Thoracic aorta (tissue), 2 donors: ENCODE measurements around the gene PTPRN2. TPM values are rescaled to one million over a fixed set of nuclear protein-coding genes. Genes with fewer than 3 reads are reported as not detected.

Source experiments
- ATAC-seq: fragments of 150-250 bp; one replicate; pipeline ENCODE4 v1.8.0; 2017; ENCODE audit warnings: low read depth; ENCODE audit not compliant: insufficient number of reproducible peaks, low FRiP score
- DNase-seq: peaks from one replicate; pipeline ENCODE4 v3.0.0-alpha.2; 2020; ENCODE audit warnings: low spot score
- H3K27ac ChIP-seq, 2 donors: fragments of 200-600 bp; sonication (generic); 1 replicate in 1 of 2; 2 replicates in 1 of 2; pipeline ENCODE4 v1.5.1; 2016; ENCODE audit warnings: mild to moderate bottlenecking in 2 of 2, moderate library complexity in 2 of 2
- H3K27me3 ChIP-seq: fragments of 200-600 bp; sonication (generic); replicated peaks from 2 replicates; pipeline ENCODE4 v1.6.0; 2016; ENCODE audit warnings: mild to moderate bottlenecking; ENCODE audit not compliant: insufficient read depth
- H3K36me3 ChIP-seq: fragments of 200-600 bp; sonication (generic); one replicate; pipeline ENCODE4 v1.5.1; 2016
- H3K4me1 ChIP-seq, 2 donors: fragments of 200-600 bp; sonication (generic); 1 replicate in 1 of 2; 2 replicates in 1 of 2; pipeline versions ENCODE4 v1.5.1 to v1.6.0; 2016; ENCODE audit warnings: low read depth in 2 of 2, mild to moderate bottlenecking in 1 of 2; ENCODE audit not compliant: control insufficient read depth in 1 of 2
- H3K4me3 ChIP-seq: fragments of 200-600 bp; sonication (generic); 2 replicates; pipeline ENCODE4 v1.5.1; 2016; ENCODE audit warnings: mild to moderate bottlenecking
- H3K9me3 ChIP-seq: fragments of 200-600 bp; sonication (generic); 2 replicates; pipeline ENCODE4 v1.5.1; 2016
- CTCF ChIP-seq: fragments of 200-600 bp; sonication (generic); IDR thresholded peaks from one replicate; pipeline ENCODE4 v1.5.1; 2019; ENCODE audit warnings: antibody characterized with exemption
- total RNA-seq, 2 donors: library from RNA; depleted of rRNA; stranded (reverse); fragments of >200 nt; gene quantifications; one replicate each; pipeline versions ENCODE4 v1.1.0 to v1.2.3, GENCODE V29; 2016

The PTPRN2 gene
- total RNA-seq, 2 donors from 2014 or later: 2.2 to 3.1 TPM

GRCh38 chr7:157794746-157795065 is 792.9 kb downstream of the PTPRN2 start:
- Histone ChIP-seq H3K9me3 (no peaks in the 10 kb centered on the region), H3K27me3 (no peaks in the 10 kb centered on the region), H3K4me1 (no peaks in the 10 kb centered on the region), H3K27ac (no peak overlapping the region), H3K4me3 (no peak overlapping the region), H3K36me3 (no peaks in the 10 kb centered on the region)
- ATAC-seq: no peak
- no peak for DNase-seq
- no peak for TF ChIP-seq CTCF

GRCh38 chr7:157793973-157794745 is 793.5 kb downstream of the PTPRN2 start:
- no peak for DNase-seq
- Histone ChIP-seq H3K27me3 (no peaks in the 10 kb centered on the region), H3K4me1 (no peaks in the 10 kb centered on the region), H3K4me3 (no peak overlapping the region), H3K36me3 (no peaks in the 10 kb centered on the region), H3K27ac (no peak overlapping the region), H3K9me3 (no peaks in the 10 kb centered on the region)
- TF ChIP-seq CTCF: no peak
- no peak for ATAC-seq

GRCh38 chr7:157793087-157793353 is 794.6 kb downstream of the PTPRN2 start:
- no peaks in the 10 kb centered on the region for H3K27me3 ChIP-seq
- H3K27ac ChIP-seq: no peak overlapping the region
- ATAC-seq: no peak
- H3K36me3 ChIP-seq: no peaks in the 10 kb centered on the region
- no peaks in the 10 kb centered on the region for H3K4me1 ChIP-seq
- DNase-seq: no peak
- no peaks in the 10 kb centered on the region for H3K9me3 ChIP-seq
- no peak for TF ChIP-seq CTCF
- H3K4me3 ChIP-seq: no peak overlapping the region

- Histone ChIP-seq H3K27me3 (no peaks in the 10 kb centered on the region), H3K9me3 (no peaks in the 10 kb centered on the region), H3K4me1 (no peaks in the 10 kb centered on the region), H3K36me3 (no peaks in the 10 kb centered on the region), H3K27ac (no peak overlapping the region), H3K4me3 (no peak overlapping the region)
- ATAC-seq (no peak), DNase-seq (no peak)
- TF ChIP-seq CTCF: no peak
Measured at GRCh38 chr7:157792241-157793086, 795.2 kb downstream of the PTPRN2 start.

- TF ChIP-seq CTCF: no peak
- Histone ChIP-seq H3K36me3 (no peaks in the 10 kb centered on the region), H3K27ac (no peak overlapping the region), H3K27me3 (no peaks in the 10 kb centered on the region), H3K9me3 (no peaks in the 10 kb centered on the region), H3K4me3 (no peak overlapping the region), H3K4me1 (no peaks in the 10 kb centered on the region)
- DNase-seq (no peak), ATAC-seq (no peak)
Measured at GRCh38 chr7:157791666-157792065, 796.0 kb downstream of the PTPRN2 start.
